Tibial nerve (tissue), 4 donors: ENCODE results near the gene WNT11. TPM values are rescaled to one million over a fixed set of nuclear protein-coding genes. Genes with fewer than 3 reads are reported as not detected.
A peak's percentile ranks its signal among the peaks of the same experiment; 100 is the strongest.

Experiments
- DNase-seq, 2 donors: peaks; one replicate each; pipeline ENCODE4 v3.0.0-alpha.2; 2019; ENCODE audit warnings: low spot score in 2 of 2
- H3K27ac ChIP-seq, 4 donors: fragments of 200-600 bp; sonication (generic) in 3 of 4; one replicate each; pipeline ENCODE4 v1.5.1; 2017 to 2019; ENCODE audit warnings: mild to moderate bottlenecking in 1 of 4
- H3K27me3 ChIP-seq, 2 donors: fragments of 200-600 bp; sonication (generic) in 1 of 2; one replicate each; pipeline versions ENCODE4 v1.5.1 to v1.6.0; 2017 to 2019
- H3K36me3 ChIP-seq, 3 donors: fragments of 200-600 bp; sonication (generic); one replicate each; pipeline ENCODE4 v1.5.1; 2018 to 2019
- H3K4me1 ChIP-seq, 4 donors: fragments of 200-600 bp; sonication (generic) in 3 of 4; one replicate each; pipeline ENCODE4 v1.5.1; 2017 to 2019
- H3K4me3 ChIP-seq, 4 donors: fragments of 200-600 bp; sonication (generic) in 3 of 4; one replicate each; pipeline ENCODE4 v1.5.1; 2017 to 2019; ENCODE audit warnings: mild to moderate bottlenecking in 1 of 4, moderate library complexity in 1 of 4
- H3K9me3 ChIP-seq, 4 donors: fragments of 200-600 bp; sonication (generic) in 3 of 4; one replicate each; pipeline ENCODE4 v1.5.1; 2017 to 2019
- CTCF ChIP-seq, 5 experiments: fragments of 200-600 bp in 3 of 5; fragments of 450-650 bp in 2 of 5; sonication (generic) in 3 of 5; IDR thresholded peaks; one replicate each; pipeline ENCODE4 v1.5.1; 2016 to 2019; ENCODE audit warnings: antibody characterized with exemption in 5 of 5, mild to moderate bottlenecking in 3 of 5, moderate library complexity in 2 of 5
- EP300 ChIP-seq, 2 donors: sonication (generic); formaldehyde crosslinking; IDR thresholded peaks; one replicate each; pipeline ENCODE4 v1.6.1; 2017; ENCODE audit warnings: antibody characterized with exemption in 2 of 2, mild to moderate bottlenecking in 1 of 2
- POLR2A ChIP-seq, 2 donors: fragments of 450-650 bp; IDR thresholded peaks; one replicate each; pipeline ENCODE4 v1.6.1; 2017; ENCODE audit warnings: antibody characterized with exemption in 2 of 2, mild to moderate bottlenecking in 2 of 2, moderate library complexity in 2 of 2
- WGBS, 2 donors: methylation state at CpG; one replicate each; pipeline ENCODE4 v1.1.5; 2018; 5-methylcytosine and 5-hydroxymethylcytosine counted together
- total RNA-seq, 4 donors: library from RNA; depleted of rRNA; stranded (reverse); fragments of >200 nt; gene quantifications; one replicate each; pipeline ENCODE4 v1.1.0, GENCODE V29; 2016

The WNT11 gene
- total RNA-seq, 4 donors from 2014 or later = 14.2 to 65.7 (median 27.5) TPM

DNA sequence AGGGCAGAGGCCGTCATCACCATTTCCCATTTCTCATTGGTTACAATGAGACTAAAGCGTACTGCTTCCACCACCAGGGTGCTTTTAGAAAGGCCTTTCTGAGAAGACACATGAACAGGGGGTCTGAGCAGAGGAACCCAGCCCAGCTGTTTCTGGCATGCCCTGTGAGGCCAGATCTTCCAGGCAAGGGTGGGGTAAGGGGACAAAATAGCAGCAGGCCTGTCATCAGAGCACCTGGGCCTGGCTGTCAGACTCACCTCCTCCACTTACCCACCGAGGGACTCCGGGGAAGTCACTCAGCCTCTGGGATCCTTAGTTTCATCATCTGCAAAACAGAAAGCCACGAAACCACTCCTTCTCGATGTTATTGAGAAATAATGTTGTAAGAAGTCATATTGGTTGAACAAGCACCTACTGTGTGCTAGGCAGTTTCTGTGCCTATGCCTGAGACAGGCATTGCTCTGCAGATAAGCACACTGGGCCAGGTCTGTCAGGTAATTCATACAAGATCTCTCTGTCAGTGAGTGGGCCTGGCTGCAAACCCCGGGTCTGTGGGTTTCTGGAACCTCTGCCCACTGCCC, 8.8 kb upstream of the WNT11 start:
- H3K27ac ChIP-seq = no peak overlapping the region
- 80 to 86% methylated on average over 7 of the region's 7 CpGs for WGBS, 2 donors
- no peaks in the 10 kb centered on the region for H3K36me3 ChIP-seq
- no peaks in the 10 kb centered on the region for H3K9me3 ChIP-seq
- H3K4me3 ChIP-seq = no peak overlapping the region
- no peak for DNase-seq
- peaks cover 0 to 12% (median 4%) of the 10 kb centered on the region in 4 donors for H3K4me1 ChIP-seq
- peaks cover 0 to 5% of the 10 kb centered on the region in 2 donors for H3K27me3 ChIP-seq
- TF ChIP-seq CTCF (IDR thresholded peaks at IDR 0.05) (no peak), POLR2A (IDR thresholded peaks at IDR 0.05) (no peak), EP300 (IDR thresholded peaks at IDR 0.05) (no peak)

DNA sequence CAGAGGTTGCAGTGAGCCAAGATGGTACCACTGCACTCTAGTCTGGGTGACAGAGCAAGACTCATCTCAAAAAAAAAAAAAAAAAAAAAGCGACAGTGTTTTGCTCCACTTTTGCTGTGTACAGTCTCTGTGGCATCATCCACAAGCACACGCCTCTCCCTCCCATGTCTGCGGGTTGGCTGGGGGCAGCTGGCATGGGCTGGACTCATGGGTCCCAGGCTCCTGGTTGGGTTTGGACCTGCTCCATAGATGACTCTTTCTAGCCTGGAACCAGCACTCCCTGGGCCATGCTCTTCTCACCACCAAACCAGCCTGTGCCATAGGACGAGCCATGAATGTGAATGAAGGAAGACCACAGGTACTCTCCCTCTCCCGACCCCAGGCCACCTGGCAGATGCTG, 7.9 kb upstream of the WNT11 start:
- Histone ChIP-seq H3K4me1 (peaks cover 0 to 21% (median 13%) of the 10 kb centered on the region in 4 donors), H3K4me3 (no peak overlapping the region), H3K27ac (no peak overlapping the region), H3K27me3 (peaks cover 0 to 14% of the 10 kb centered on the region in 2 donors), H3K36me3 (no peaks in the 10 kb centered on the region), H3K9me3 (no peaks in the 10 kb centered on the region)
- TF ChIP-seq CTCF (IDR thresholded peaks at IDR 0.05) (no peak), POLR2A (IDR thresholded peaks at IDR 0.05) (no peak), EP300 (IDR thresholded peaks at IDR 0.05) (no peak)
- DNase-seq = no peak
- 90 to 91% methylated on average over 5 of the region's 5 CpGs for WGBS, 2 donors

DNA sequence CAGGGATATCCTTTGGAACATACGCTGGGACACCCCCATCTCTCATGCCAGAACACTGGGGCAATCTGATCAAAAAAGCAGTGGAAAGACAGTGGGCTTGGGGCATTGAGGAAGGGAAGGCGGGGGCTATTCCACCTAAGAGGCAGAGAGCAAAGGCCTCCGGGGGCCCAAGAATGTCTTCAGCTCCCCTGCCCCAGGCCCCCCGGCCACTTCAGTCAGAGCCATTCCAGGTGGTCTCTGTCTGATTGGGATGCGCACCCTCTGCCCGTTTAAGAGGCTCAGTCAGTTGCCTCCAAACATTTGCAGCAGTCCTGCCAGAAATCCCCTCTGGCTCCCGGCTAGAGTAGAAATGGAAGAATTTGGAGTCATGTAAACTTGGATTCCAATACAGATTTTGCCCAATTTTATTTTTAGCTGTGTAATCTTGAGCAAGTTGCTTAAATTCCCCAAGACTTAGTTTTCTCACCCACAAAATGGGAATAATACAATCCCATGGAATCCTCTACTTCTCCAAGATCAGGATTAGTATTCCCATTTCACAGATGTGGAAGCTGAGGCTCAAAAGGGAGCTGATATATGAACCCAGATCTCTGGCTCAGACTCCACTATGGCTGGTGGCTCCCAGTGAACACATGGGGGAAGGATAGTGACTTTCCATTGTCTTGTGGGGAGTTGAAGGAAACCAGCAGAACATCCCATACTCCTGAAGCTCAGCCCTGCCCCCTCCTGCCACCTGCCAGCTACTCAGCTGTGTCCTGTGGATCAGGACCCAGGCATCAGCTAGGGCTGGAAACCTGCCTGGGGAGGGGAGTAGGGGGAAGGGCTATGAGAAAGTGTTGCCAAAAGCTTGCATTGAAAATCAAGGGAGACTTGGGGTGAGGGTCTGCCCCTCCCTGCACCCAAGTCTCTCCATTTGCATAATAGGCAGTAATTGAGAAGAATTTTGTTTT, 6.1 kb upstream of the WNT11 start:
- H3K36me3 ChIP-seq = no peaks in the 10 kb centered on the region
- no peak overlapping the region for H3K27ac ChIP-seq
- H3K4me1 ChIP-seq = peaks cover 0 to 35% (median 28%) of the 10 kb centered on the region in 4 donors
- TF ChIP-seq POLR2A (IDR thresholded peaks at IDR 0.05) (no peak), CTCF (IDR thresholded peaks at IDR 0.05) (no peak), EP300 (IDR thresholded peaks at IDR 0.05) (no peak)
- DNase-seq = no peak
- H3K9me3 ChIP-seq = no peaks in the 10 kb centered on the region
- H3K27me3 ChIP-seq = peaks cover 0 to 29% of the 10 kb centered on the region in 2 donors
- no peak overlapping the region for H3K4me3 ChIP-seq
- WGBS, 2 donors = 67 to 82% methylated on average over 7 of the region's 7 CpGs

- H3K27ac ChIP-seq = peak overlapping the region in 1 of 4 donors; percentile 74
- TF ChIP-seq CTCF (IDR thresholded peaks at IDR 0.05) (no peak), POLR2A (IDR thresholded peaks at IDR 0.05) (no peak), EP300 (IDR thresholded peaks at IDR 0.05) (no peak)
- H3K27me3 ChIP-seq = peaks cover 0 to 34% of the 10 kb centered on the region in 2 donors
- 21 to 50% methylated on average over 23 of the region's 35 CpGs for WGBS, 2 donors
- peaks cover 0 to 47% (median 40%) of the 10 kb centered on the region in 4 donors for H3K4me1 ChIP-seq
- no peaks in the 10 kb centered on the region for H3K36me3 ChIP-seq
- H3K9me3 ChIP-seq = no peaks in the 10 kb centered on the region
- no peak for DNase-seq
- peak overlapping the region in 2 of 4 donors; percentile 44 to 62 for H3K4me3 ChIP-seq
Observed at GRCh38 chr11:76210931-76211851, 4.9 kb upstream of the WNT11 start.
